Measurements from ENCODE around the gene THRB.

- no peak for TF ChIP-seq POLR2A (IDR thresholded peaks at IDR 0.05; ENCODE audit: extremely low read depth, insufficient read length)
- no peak for TF ChIP-seq CTCF (IDR thresholded peaks at IDR 0.05; ENCODE audit: low read depth, low read length)
- no peak for TF ChIP-seq MAX (IDR thresholded peaks at IDR 0.05; ENCODE audit: low read depth, low read length)
- no peak for TF ChIP-seq MYC (IDR thresholded peaks at IDR 0.05; ENCODE audit: low read depth, low read length)
These were observed 298.1 kb downstream of the THRB start for GRCh38 chr3:24196526-24196925.
